ENCODE results near the gene ENOX2. TPM values are rescaled to one million over a fixed set of nuclear protein-coding genes. Genes with fewer than 3 reads are reported as not detected.

The ENOX2 gene
- total RNA-seq, 1 experiment from 2014 or later: 11.4 TPM

- Histone ChIP-seq H3K36me3 (ENCODE audit: control insufficient read depth, insufficient read depth, low read length) (no peaks in the 10 kb centered on the region), H3K27me3 (replicated peaks; ENCODE audit: control insufficient read depth, insufficient read depth, low read length) (no peaks in the 10 kb centered on the region), H3K4me3 (ENCODE audit: low read depth, low read length) (no peak overlapping the region), H3K9me3 (no peaks in the 10 kb centered on the region), H3K4me1 (no peaks in the 10 kb centered on the region)
- Mint-ChIP-seq H3K36me3 (ENCODE audit: insufficient read depth, unreplicated experiment) (no peaks in the 10 kb centered on the region), H3K9me3 (ENCODE audit: unreplicated experiment) (no peaks in the 10 kb centered on the region), H3K4me1 (ENCODE audit: low read depth, unreplicated experiment) (no peaks in the 10 kb centered on the region), H3K27me3 (ENCODE audit: insufficient read depth, unreplicated experiment) (no peaks in the 10 kb centered on the region), H3K27ac (ENCODE audit: unreplicated experiment) (no peak overlapping the region), H3K4me3 (ENCODE audit: unreplicated experiment) (no peak overlapping the region)
- DNase-seq: no peak
- POLR2A ChIA-PET: no interaction called here
- intact Hi-C loops (cut with micrococcal nuclease; ENCODE audit: unreplicated experiment): no loop called here
- no peak for TF ChIP-seq CTCF (IDR thresholded peaks at IDR 0.05; ENCODE audit: insufficient read depth in 1 of 2, low read depth in 1 of 2, low read length in 1 of 2, severe bottlenecking in 1 of 2, unreplicated experiment in 1 of 2)
- CTCF ChIA-PET: no interaction called here
- no TSS peak for BruUV-seq (replicated peaks)
Observed at GRCh38 chrX:130658310-130658709, 244.7 kb downstream of the ENOX2 start.

DNA sequence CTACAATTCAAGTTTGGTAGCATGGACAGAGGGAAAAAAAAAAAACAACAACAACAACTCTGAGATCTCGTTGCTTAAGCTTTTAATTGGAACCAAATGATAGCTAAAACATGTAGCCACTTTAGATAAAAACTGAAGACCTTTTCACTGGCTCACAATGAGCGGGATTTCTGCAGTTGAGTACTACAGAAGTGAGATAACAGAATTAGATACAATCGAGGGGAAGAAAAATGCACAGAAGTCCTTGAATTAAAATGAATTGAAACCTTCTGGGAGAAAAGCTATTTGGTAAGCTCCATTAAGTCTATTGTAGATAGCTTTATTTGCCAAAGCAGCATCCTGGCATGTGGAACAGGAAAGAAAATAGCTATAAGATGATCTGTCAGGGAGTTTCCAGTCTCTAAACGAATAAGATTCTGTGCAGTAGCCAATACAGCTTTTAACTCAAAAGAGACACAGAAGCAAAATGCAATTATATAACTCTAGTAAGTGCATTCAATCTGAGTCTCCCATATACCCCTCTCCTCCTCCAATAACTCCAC lies 248.5 kb downstream of the ENOX2 start:
- Histone ChIP-seq H3K27me3 (replicated peaks; ENCODE audit: control insufficient read depth, insufficient read depth, low read length) (no peaks in the 10 kb centered on the region), H3K9me3 (no peaks in the 10 kb centered on the region), H3K4me1 (no peaks in the 10 kb centered on the region), H3K4me3 (ENCODE audit: low read depth, low read length) (no peak overlapping the region), H3K36me3 (ENCODE audit: control insufficient read depth, insufficient read depth, low read length) (no peaks in the 10 kb centered on the region)
- Mint-ChIP-seq H3K4me1 (ENCODE audit: low read depth, unreplicated experiment) (no peaks in the 10 kb centered on the region), H3K36me3 (ENCODE audit: insufficient read depth, unreplicated experiment) (no peaks in the 10 kb centered on the region), H3K9me3 (ENCODE audit: unreplicated experiment) (no peaks in the 10 kb centered on the region), H3K27me3 (ENCODE audit: insufficient read depth, unreplicated experiment) (no peaks in the 10 kb centered on the region), H3K4me3 (ENCODE audit: unreplicated experiment) (no peak overlapping the region), H3K27ac (ENCODE audit: unreplicated experiment) (no peak overlapping the region)
- BruUV-seq (replicated peaks): no TSS peak
- TF ChIP-seq CTCF (IDR thresholded peaks at IDR 0.05; ENCODE audit: insufficient read depth in 1 of 2, low read depth in 1 of 2, low read length in 1 of 2, severe bottlenecking in 1 of 2, unreplicated experiment in 1 of 2): no peak
- no peak for DNase-seq
- ChIA-PET POLR2A (no interaction called here), CTCF (no interaction called here)
- intact Hi-C loops (cut with micrococcal nuclease; ENCODE audit: unreplicated experiment): no loop called here

GRCh38 chrX:130652824-130653578 lies 250.0 kb downstream of the ENOX2 start:
- Mint-ChIP-seq H3K27me3 (ENCODE audit: insufficient read depth, unreplicated experiment) (no peaks in the 10 kb centered on the region), H3K4me3 (ENCODE audit: unreplicated experiment) (no peak overlapping the region), H3K27ac (ENCODE audit: unreplicated experiment) (no peak overlapping the region), H3K36me3 (ENCODE audit: insufficient read depth, unreplicated experiment) (no peaks in the 10 kb centered on the region), H3K4me1 (ENCODE audit: low read depth, unreplicated experiment) (no peaks in the 10 kb centered on the region), H3K9me3 (ENCODE audit: unreplicated experiment) (no peaks in the 10 kb centered on the region)
- DNase-seq: no peak
- ChIA-PET POLR2A (no interaction called here), CTCF (no interaction called here)
- Histone ChIP-seq H3K4me1 (no peaks in the 10 kb centered on the region), H3K4me3 (ENCODE audit: low read depth, low read length) (no peak overlapping the region), H3K27me3 (replicated peaks; ENCODE audit: control insufficient read depth, insufficient read depth, low read length) (no peaks in the 10 kb centered on the region), H3K36me3 (ENCODE audit: control insufficient read depth, insufficient read depth, low read length) (no peaks in the 10 kb centered on the region), H3K9me3 (no peaks in the 10 kb centered on the region)
- intact Hi-C loops (cut with micrococcal nuclease; ENCODE audit: unreplicated experiment): no loop called here
- no peak for TF ChIP-seq CTCF (IDR thresholded peaks at IDR 0.05; ENCODE audit: insufficient read depth in 1 of 2, low read depth in 1 of 2, low read length in 1 of 2, severe bottlenecking in 1 of 2, unreplicated experiment in 1 of 2)
- no TSS peak for BruUV-seq (replicated peaks)
